ENCODE data around the gene NRROS. TPM values are rescaled to one million over a fixed set of nuclear protein-coding genes. Genes with fewer than 3 reads are reported as not detected.
A peak's percentile ranks its signal among the peaks of the same experiment; 100 is the strongest.
"Not testable (repeated sequence)": the region's sequence is repeated elsewhere in the genome, so short reads cannot be mapped to it uniquely, and the experiment has no call there.

Gene NRROS
- total and polyA plus RNA-seq, 8 donors, result 4.8 to 21.8 (median 7.6) TPM

DNA sequence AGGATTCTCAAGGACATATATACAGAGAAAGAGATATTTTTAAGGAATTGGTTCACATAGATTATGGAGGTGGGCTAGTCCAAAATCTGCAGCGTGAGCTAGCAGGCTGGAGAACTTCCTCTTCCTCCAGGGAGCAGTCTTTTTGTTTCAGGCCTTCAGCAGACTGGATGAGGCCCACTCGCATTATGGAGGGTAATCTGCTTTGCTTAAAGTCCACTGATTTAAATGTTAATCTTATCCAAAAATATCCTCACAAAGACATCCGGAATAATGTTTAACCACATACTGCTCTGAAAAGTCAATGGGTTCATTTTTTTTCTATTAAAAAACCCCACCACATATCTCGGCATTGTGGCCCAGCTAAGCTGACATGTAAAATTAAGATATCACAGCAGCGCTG, 22.2 kb upstream of the NRROS start:
- DNase-seq, result no peak
- Histone ChIP-seq H3K9me3 (no peaks in the 10 kb centered on the region), H3K4me3 (no peak overlapping the region), H3K27me3 (no peaks in the 10 kb centered on the region), H3K27ac (peak overlapping the region in 1 of 2 donors; percentile 53), H3K4me1 (peaks cover 0 to 49% of the 10 kb centered on the region in 2 donors), H3K36me3 (no peaks in the 10 kb centered on the region)
- intact Hi-C loops (cut with DNase I), result no loop called here
- ATAC-seq, result no peak
- TF ChIP-seq, protein P1, sequence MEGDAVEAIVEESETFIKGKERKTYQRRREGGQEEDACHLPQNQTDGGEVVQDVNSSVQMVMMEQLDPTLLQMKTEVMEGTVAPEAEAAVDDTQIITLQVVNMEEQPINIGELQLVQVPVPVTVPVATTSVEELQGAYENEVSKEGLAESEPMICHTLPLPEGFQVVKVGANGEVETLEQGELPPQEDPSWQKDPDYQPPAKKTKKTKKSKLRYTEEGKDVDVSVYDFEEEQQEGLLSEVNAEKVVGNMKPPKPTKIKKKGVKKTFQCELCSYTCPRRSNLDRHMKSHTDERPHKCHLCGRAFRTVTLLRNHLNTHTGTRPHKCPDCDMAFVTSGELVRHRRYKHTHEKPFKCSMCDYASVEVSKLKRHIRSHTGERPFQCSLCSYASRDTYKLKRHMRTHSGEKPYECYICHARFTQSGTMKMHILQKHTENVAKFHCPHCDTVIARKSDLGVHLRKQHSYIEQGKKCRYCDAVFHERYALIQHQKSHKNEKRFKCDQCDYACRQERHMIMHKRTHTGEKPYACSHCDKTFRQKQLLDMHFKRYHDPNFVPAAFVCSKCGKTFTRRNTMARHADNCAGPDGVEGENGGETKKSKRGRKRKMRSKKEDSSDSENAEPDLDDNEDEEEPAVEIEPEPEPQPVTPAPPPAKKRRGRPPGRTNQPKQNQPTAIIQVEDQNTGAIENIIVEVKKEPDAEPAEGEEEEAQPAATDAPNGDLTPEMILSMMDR (IDR thresholded peaks at IDR 0.05), result no peak

DNA sequence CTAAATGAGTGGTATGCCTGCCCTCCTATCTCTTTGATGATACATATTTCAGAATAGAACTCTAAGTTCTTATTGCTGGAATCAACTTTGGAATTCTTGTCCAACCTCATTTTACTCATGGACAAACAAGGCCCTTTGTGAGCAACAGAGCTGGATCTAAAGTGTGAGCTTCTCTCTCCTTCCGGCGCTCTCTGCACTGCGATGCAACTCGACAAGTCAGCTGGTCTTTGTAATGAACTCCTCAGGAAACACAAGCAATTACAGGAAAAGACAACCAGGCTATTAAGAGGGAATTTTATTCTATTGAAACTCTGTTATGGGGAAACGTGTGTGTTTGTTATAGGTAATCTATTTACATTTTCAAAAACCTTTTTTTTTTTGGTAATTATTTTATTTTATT, 20.3 kb upstream of the NRROS start:
- Histone ChIP-seq H3K4me3 (no peak overlapping the region), H3K27me3 (no peaks in the 10 kb centered on the region), H3K36me3 (no peaks in the 10 kb centered on the region), H3K9me3 (no peaks in the 10 kb centered on the region), H3K27ac (peak overlapping the region in 1 of 2 donors; percentile 6), H3K4me1 (peaks cover 0 to 64% of the 10 kb centered on the region in 2 donors)
- intact Hi-C loops (cut with DNase I), result no loop called here
- ATAC-seq (peak; percentile 26), DNase-seq (no peak)
- TF ChIP-seq, protein P1 (IDR thresholded peaks at IDR 0.05), result no peak

DNA sequence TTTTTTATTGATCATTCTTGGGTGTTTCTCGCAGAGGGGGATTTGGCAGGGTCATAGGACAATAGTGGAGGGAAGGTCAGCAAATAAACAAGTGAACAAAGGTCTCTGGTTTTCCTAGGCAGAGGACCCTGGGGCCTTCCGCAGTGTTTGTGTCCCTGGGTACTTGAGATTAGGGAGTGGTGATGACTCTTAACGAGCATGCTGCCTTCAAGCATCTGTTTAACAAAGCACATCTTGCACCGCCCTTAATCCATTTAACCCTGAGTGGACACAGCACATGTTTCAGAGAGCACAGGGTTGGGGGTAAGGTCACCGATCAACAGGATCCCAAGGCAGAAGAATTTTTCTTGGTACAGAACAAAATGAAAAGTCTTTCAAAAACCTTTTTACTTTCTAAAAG, 19.9 kb upstream of the NRROS start:
- DNase-seq; intact Hi-C loops (cut with DNase I); H3K27me3 ChIP-seq; H3K9me3 ChIP-seq; H3K36me3 ChIP-seq; H3K4me3 ChIP-seq: not testable (repeated sequence)
- Histone ChIP-seq H3K4me1 (peaks cover 0 to 67% of the 10 kb centered on the region in 2 donors), H3K27ac (peak overlapping the region in 1 of 2 donors; percentile 60)
- peak; percentile 40 for ATAC-seq

DNA sequence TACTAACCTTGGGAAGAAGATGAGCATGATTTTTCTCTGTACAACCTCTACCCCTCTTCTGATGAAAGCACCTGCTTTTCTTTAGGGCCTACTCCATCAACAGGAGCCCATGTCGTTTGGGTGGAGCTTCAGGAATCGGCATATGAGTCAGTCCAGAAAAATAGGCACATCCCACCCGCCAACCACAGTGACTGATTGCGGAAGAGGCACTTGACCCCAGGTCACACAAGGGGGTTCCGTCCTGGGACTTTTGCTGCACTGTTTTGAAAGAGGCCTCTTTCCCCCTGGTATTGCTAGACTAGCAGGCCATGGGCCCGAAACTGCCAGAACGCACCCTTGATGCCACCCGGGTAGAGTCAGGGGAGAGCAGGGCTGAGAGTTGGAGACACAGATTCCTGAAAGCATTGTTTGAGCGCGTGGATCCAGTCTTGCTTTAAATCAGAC, 19.3 kb upstream of the NRROS start:
- no peaks in the 10 kb centered on the region for H3K36me3 ChIP-seq
- peak overlapping the region in 1 of 2 donors; percentile 60 for H3K27ac ChIP-seq
- TF ChIP-seq, protein P1 (IDR thresholded peaks at IDR 0.05), result no peak
- intact Hi-C loops (cut with DNase I), result no loop called here
- no peaks in the 10 kb centered on the region for H3K9me3 ChIP-seq
- H3K27me3 ChIP-seq, result no peaks in the 10 kb centered on the region
- DNase-seq, result peak in 1 of 4 donors; percentile 56
- peak; percentile 28 for ATAC-seq
- H3K4me3 ChIP-seq, result no peak overlapping the region
- H3K4me1 ChIP-seq, result peaks cover 0 to 72% of the 10 kb centered on the region in 2 donors

DNA sequence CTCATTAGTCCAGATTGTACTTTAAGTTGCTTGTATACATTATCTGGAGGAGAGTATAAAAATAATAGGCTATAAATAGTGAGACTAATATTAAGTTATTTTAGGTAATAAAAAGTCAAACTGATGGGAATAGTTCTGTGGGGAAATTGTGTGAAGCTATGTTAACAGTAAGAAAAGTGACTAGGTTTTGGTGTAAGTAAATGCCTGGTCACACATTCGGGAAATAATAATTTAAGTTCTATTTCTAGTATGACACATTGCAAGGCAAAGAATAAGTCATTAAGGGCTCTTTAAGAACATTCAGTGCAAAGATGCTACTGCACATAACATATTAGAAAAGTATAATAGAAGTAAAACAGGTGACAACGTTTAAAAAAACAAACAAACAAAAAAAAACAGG, 18.8 kb upstream of the NRROS start:
- TF ChIP-seq, protein P1 (IDR thresholded peaks at IDR 0.05), result no peak
- intact Hi-C loops (cut with DNase I), result no loop called here
- DNase-seq, result no peak
- Histone ChIP-seq H3K27me3 (no peaks in the 10 kb centered on the region), H3K4me1 (peaks cover 0 to 75% of the 10 kb centered on the region in 2 donors), H3K9me3 (no peaks in the 10 kb centered on the region), H3K36me3 (no peaks in the 10 kb centered on the region), H3K27ac (peak overlapping the region in 1 of 2 donors; percentile 60), H3K4me3 (no peak overlapping the region)
- no peak for ATAC-seq

DNA sequence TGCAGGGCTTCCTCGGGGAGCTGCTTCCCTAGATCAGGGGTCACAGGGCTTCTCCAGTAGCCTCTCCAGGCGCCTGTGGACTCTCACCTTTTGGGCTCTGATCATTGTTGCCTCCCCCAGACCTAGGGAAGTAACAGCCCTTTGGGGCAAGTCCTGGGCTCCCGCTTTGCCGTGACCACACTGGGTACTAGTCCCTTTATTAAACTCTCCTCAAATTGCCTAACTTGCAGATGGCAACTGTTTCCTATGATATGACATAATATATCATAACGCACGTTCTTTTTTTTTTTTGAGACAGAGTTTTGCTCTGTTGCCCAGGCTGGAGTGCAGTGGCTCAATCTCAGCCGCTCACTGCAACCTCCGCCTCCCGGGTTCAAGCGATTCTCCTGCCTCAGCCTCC, 17.9 kb upstream of the NRROS start:
- ATAC-seq (no peak), DNase-seq (no peak)
- TF ChIP-seq, protein P1 (IDR thresholded peaks at IDR 0.05), result no peak
- Histone ChIP-seq H3K27ac (peak overlapping the region in 1 of 2 donors; percentile 28), H3K36me3 (no peaks in the 10 kb centered on the region), H3K27me3 (no peaks in the 10 kb centered on the region), H3K4me3 (no peak overlapping the region), H3K9me3 (no peaks in the 10 kb centered on the region), H3K4me1 (peaks cover 0 to 75% of the 10 kb centered on the region in 2 donors)
- intact Hi-C loops (cut with DNase I), result no loop called here

Data from left lung (tissue), 10 donors.